Uterus (tissue), 2 donors: ENCODE results near the gene SFTPA2.
"Not testable (repeated sequence)": the region's sequence is repeated elsewhere in the genome, so short reads cannot be mapped to it uniquely, and the experiment has no call there.

Experiments
- POLR2A ChIP-seq, 2 donors: fragments of 450-650 bp; IDR thresholded peaks; one replicate each; pipeline ENCODE4 v1.6.1; 2016; ENCODE audit warnings: antibody characterized with exemption in 2 of 2, mild to moderate bottlenecking in 1 of 2, moderate library complexity in 1 of 2
- TF ChIP-seq, protein P1 (sequence below), 4 experiments: fragments of 200-600 bp in 2 of 4; fragments of 450-650 bp in 2 of 4; sonication (generic) in 2 of 4; IDR thresholded peaks; one replicate each; pipeline ENCODE4 v1.5.1; 2016 to 2019; ENCODE audit warnings: antibody characterized with exemption in 4 of 4, mild to moderate bottlenecking in 2 of 4, moderate library complexity in 1 of 4

- TF ChIP-seq, protein P1, sequence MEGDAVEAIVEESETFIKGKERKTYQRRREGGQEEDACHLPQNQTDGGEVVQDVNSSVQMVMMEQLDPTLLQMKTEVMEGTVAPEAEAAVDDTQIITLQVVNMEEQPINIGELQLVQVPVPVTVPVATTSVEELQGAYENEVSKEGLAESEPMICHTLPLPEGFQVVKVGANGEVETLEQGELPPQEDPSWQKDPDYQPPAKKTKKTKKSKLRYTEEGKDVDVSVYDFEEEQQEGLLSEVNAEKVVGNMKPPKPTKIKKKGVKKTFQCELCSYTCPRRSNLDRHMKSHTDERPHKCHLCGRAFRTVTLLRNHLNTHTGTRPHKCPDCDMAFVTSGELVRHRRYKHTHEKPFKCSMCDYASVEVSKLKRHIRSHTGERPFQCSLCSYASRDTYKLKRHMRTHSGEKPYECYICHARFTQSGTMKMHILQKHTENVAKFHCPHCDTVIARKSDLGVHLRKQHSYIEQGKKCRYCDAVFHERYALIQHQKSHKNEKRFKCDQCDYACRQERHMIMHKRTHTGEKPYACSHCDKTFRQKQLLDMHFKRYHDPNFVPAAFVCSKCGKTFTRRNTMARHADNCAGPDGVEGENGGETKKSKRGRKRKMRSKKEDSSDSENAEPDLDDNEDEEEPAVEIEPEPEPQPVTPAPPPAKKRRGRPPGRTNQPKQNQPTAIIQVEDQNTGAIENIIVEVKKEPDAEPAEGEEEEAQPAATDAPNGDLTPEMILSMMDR (IDR thresholded peaks at IDR 0.05) = not testable (repeated sequence)
- TF ChIP-seq POLR2A (IDR thresholded peaks at IDR 0.05) = not testable (repeated sequence)
Measured at GRCh38 chr10:79582954-79583353, 22.7 kb upstream of the SFTPA2 start.
